ENCODE results near the gene KRT1.

DNA sequence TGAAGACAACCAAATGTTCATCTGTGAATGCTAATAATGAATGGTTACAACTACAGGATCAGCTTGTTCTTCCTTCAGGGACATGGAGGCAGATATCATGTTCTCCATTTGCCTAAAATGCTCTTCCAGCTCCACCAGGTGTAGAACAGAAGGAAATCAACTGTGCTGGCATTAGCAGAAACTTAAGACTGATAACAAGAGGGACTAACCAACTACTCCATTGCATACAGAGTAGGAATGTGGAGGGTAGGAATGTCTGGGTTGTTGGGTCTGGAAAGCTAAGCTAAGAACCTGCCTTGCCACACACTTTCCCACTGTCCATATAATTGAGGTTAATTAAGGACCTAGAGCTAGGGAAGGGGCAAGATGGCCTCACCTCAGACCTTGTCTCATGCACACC is 16.8 kb downstream of the KRT1 start:
- TF ChIP-seq, protein P1, sequence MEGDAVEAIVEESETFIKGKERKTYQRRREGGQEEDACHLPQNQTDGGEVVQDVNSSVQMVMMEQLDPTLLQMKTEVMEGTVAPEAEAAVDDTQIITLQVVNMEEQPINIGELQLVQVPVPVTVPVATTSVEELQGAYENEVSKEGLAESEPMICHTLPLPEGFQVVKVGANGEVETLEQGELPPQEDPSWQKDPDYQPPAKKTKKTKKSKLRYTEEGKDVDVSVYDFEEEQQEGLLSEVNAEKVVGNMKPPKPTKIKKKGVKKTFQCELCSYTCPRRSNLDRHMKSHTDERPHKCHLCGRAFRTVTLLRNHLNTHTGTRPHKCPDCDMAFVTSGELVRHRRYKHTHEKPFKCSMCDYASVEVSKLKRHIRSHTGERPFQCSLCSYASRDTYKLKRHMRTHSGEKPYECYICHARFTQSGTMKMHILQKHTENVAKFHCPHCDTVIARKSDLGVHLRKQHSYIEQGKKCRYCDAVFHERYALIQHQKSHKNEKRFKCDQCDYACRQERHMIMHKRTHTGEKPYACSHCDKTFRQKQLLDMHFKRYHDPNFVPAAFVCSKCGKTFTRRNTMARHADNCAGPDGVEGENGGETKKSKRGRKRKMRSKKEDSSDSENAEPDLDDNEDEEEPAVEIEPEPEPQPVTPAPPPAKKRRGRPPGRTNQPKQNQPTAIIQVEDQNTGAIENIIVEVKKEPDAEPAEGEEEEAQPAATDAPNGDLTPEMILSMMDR (IDR thresholded peaks at IDR 0.05): no peak
- no peak for TF ChIP-seq POLR2A (IDR thresholded peaks at IDR 0.05)

All from ovary (tissue), 3 donors.